Prostate gland (tissue), 2 donors: Measurements from ENCODE around the gene CCL8. TPM values are rescaled to one million over a fixed set of nuclear protein-coding genes. Genes with fewer than 3 reads are reported as not detected.
A peak's percentile ranks its signal among the peaks of the same experiment; 100 is the strongest.

ENCODE experiments used
- DNase-seq: peaks from one replicate; pipeline ENCODE4 v3.0.0-alpha.2; 2019; ENCODE audit warnings: low spot score
- H3K27ac ChIP-seq, 2 donors: fragments of 200-600 bp; sonication (generic); 2 replicates each; pipeline ENCODE4 v1.5.1; 2017 to 2019
- H3K27me3 ChIP-seq: fragments of 200-600 bp; sonication (generic); replicated peaks from 2 replicates; pipeline ENCODE4 v1.5.1; 2019; ENCODE audit not compliant: insufficient read depth
- H3K36me3 ChIP-seq, 2 donors: fragments of 200-600 bp; sonication (generic); 1 replicate in 1 of 2; 2 replicates in 1 of 2; pipeline versions ENCODE4 v1.5.1 to v1.8.1; 2017 to 2019
- H3K4me1 ChIP-seq: fragments of 200-600 bp; sonication (generic); replicated peaks from 2 replicates; pipeline ENCODE4 v1.5.1; 2019
- H3K4me3 ChIP-seq, 2 donors: fragments of 200-600 bp; sonication (generic); 2 replicates each; pipeline ENCODE4 v1.5.1; 2017 to 2019
- H3K9me3 ChIP-seq: fragments of 200-600 bp; sonication (generic); 2 replicates; pipeline ENCODE4 v1.5.1; 2017
- CTCF ChIP-seq, 4 experiments: fragments of 200-600 bp in 2 of 4; fragments of 450-650 bp in 2 of 4; sonication (generic) in 2 of 4; IDR thresholded peaks; 1 replicate in 3 of 4; 2 replicates in 1 of 4; pipeline ENCODE4 v1.5.1; 2016 to 2019; ENCODE audit warnings: antibody characterized with exemption in 4 of 4, mild to moderate bottlenecking in 2 of 4, moderate library complexity in 2 of 4
- POLR2A ChIP-seq: fragments of 450-650 bp; IDR thresholded peaks from one replicate; pipeline ENCODE4 v1.6.1; 2016; ENCODE audit warnings: antibody characterized with exemption, mild to moderate bottlenecking
- POLR2AphosphoS5 ChIP-seq: sonication (generic); formaldehyde crosslinking; IDR thresholded peaks from one replicate; pipeline ENCODE4 v1.6.1; 2017; ENCODE audit warnings: antibody characterized with exemption
- WGBS: methylation state at CpG from one replicate; pipeline ENCODE4 v1.1.5; 2018; 5-methylcytosine and 5-hydroxymethylcytosine counted together
- intact Hi-C: fragments of 100-400 bp; cut with DNase I; formaldehyde crosslinking; loops from one replicate; pipeline ENCODE4 v1.14.2; 2022
- total RNA-seq, 2 donors: library from RNA; depleted of rRNA; stranded (reverse); fragments of >200 nt; gene quantifications; one replicate each; pipeline ENCODE4 v1.1.0, GENCODE V29; 2016

CCL8 gene
- total RNA-seq, 2 donors from 2014 or later: not detected

GRCh38 chr17:34356194-34356593 is 37.0 kb downstream of the CCL8 start, which contains the start of gene CCL13:
Gene CCL13 (plus strand): TSS chr17:34356480. CDS start chr17:34356527, 47 bp downstream.
- no peaks in the 10 kb centered on the region for H3K9me3 ChIP-seq
- TF ChIP-seq CTCF (IDR thresholded peaks at IDR 0.05) (no peak), POLR2AphosphoS5 (no peak), POLR2A (no peak)
- no peak within 1 kb of the TSS for H3K27ac ChIP-seq
- no peaks in the 10 kb centered on the region for H3K4me1 ChIP-seq
- intact Hi-C loops: loop anchor here (10.0 kb wide), 1 partner anchor 101 kb away; the partner anchor contains the start of gene CCL2
- 92% methylated on average over 5 of the region's 5 CpGs for WGBS
- no peaks in the 10 kb centered on the region for H3K27me3 ChIP-seq
- no peak for DNase-seq
- H3K36me3 ChIP-seq: no peaks in the 10 kb centered on the region
- H3K4me3 ChIP-seq: no peak within 1 kb of the TSS

- TF ChIP-seq POLR2AphosphoS5 (no peak), CTCF (IDR thresholded peaks at IDR 0.05) (no peak), POLR2A (no peak)
- Histone ChIP-seq H3K9me3 (no peaks in the 10 kb centered on the region), H3K4me1 (no peaks in the 10 kb centered on the region), H3K27ac (no peak overlapping the region), H3K36me3 (no peaks in the 10 kb centered on the region), H3K27me3 (no peaks in the 10 kb centered on the region), H3K4me3 (no peak overlapping the region)
- DNase-seq: no peak
- intact Hi-C loops: loop anchor here (10.0 kb wide), 1 partner anchor 103 kb away; the partner anchor contains the start of gene CCL2
- 77% methylated on average over 2 of the region's 2 CpGs for WGBS
These were observed 38.2 kb downstream of the CCL8 start for GRCh38 chr17:34357398-34357797.

GRCh38 chr17:34358631-34359030 is 39.4 kb downstream of the CCL8 start:
- no peak for DNase-seq
- Histone ChIP-seq H3K4me1 (no peaks in the 10 kb centered on the region), H3K4me3 (no peak overlapping the region), H3K36me3 (no peaks in the 10 kb centered on the region), H3K27ac (no peak overlapping the region), H3K9me3 (no peaks in the 10 kb centered on the region), H3K27me3 (peaks cover 3% of the 10 kb centered on the region)
- 85% methylated on average over 3 of the region's 3 CpGs for WGBS
- intact Hi-C loops: loop anchor here (10.0 kb wide), 1 partner anchor 104 kb away; the partner anchor contains the start of gene CCL2
- TF ChIP-seq POLR2AphosphoS5 (no peak), POLR2A (no peak), CTCF (IDR thresholded peaks at IDR 0.05) (no peak)

- no peak overlapping the region for H3K27ac ChIP-seq
- no peaks in the 10 kb centered on the region for H3K9me3 ChIP-seq
- no peaks in the 10 kb centered on the region for H3K4me1 ChIP-seq
- no peak for TF ChIP-seq CTCF (IDR thresholded peaks at IDR 0.05)
- no peak for TF ChIP-seq POLR2A
- H3K36me3 ChIP-seq: no peaks in the 10 kb centered on the region
- H3K27me3 ChIP-seq: peaks cover 4% of the 10 kb centered on the region
- 86% methylated on average over 11 of the region's 11 CpGs for WGBS
- H3K4me3 ChIP-seq: no peak overlapping the region
- intact Hi-C loops: no loop called here
- no peak for DNase-seq
These were observed 41.5 kb downstream of the CCL8 start for GRCh38 chr17:34360601-34361270.

GRCh38 chr17:34361478-34362061 is 42.3 kb downstream of the CCL8 start:
- no peak for TF ChIP-seq POLR2A
- peak; percentile 92 to 100 (median 98) for TF ChIP-seq CTCF (IDR thresholded peaks at IDR 0.05)
- TF ChIP-seq POLR2AphosphoS5: peak; percentile 57
- Histone ChIP-seq H3K4me1 (no peaks in the 10 kb centered on the region), H3K9me3 (no peaks in the 10 kb centered on the region), H3K36me3 (no peaks in the 10 kb centered on the region), H3K27me3 (peaks cover 4% of the 10 kb centered on the region), H3K27ac (no peak overlapping the region), H3K4me3 (no peak overlapping the region)
- WGBS: 8% methylated on average over 8 of the region's 8 CpGs
- DNase-seq: peak; percentile 90
- intact Hi-C loops: loop anchor here (1.0 kb wide), 1 partner anchor 162 kb away; no protein-coding TSS in a partner anchor
